Karpas-422 (cell line): ENCODE data around the gene PORCN. TPM values are rescaled to one million over a fixed set of nuclear protein-coding genes. Genes with fewer than 3 reads are reported as not detected.
"Not testable (repeated sequence)": the region's sequence is repeated elsewhere in the genome, so short reads cannot be mapped to it uniquely, and the experiment has no call there.

Experiments used
- DNase-seq: peaks from one replicate; pipeline ENCODE4 v3.0.0-alpha.2; 2015
- H2AFZ ChIP-seq: fragments of 200-600 bp; sonication (generic); 2 replicates; pipeline ENCODE4 v1.6.1; 2014; ENCODE audit warnings: antibody characterized with exemption, low read length, mixed read lengths
- H3K27ac ChIP-seq: fragments of 200-600 bp; sonication (generic); 2 replicates; pipeline ENCODE4 v1.5.1; 2014; ENCODE audit warnings: mild to moderate bottlenecking, low read length, moderate library complexity
- H3K27me3 ChIP-seq: fragments of 200-600 bp; sonication (generic); 2 replicates; pipeline ENCODE4 v1.6.1; 2014; ENCODE audit warnings: low read length, mixed read lengths
- H3K36me3 ChIP-seq: fragments of 200-600 bp; sonication (generic); 2 replicates; pipeline ENCODE4 v1.6.1; 2014; ENCODE audit warnings: low read length, mixed read lengths; ENCODE audit not compliant: insufficient read depth
- H3K4me1 ChIP-seq: fragments of 200-600 bp; sonication (generic); 2 replicates; pipeline ENCODE4 v1.6.1; 2014; ENCODE audit warnings: mild to moderate bottlenecking, low read length, mixed read lengths
- H3K4me2 ChIP-seq: fragments of 200-600 bp; sonication (generic); 2 replicates; pipeline ENCODE4 v1.6.1; 2014; ENCODE audit warnings: low read length, low read depth, mild to moderate bottlenecking; ENCODE audit not compliant: poor library complexity, severe bottlenecking
- H3K4me3 ChIP-seq: fragments of 200-600 bp; sonication (generic); 2 replicates; pipeline ENCODE4 v1.5.1; 2014; ENCODE audit warnings: mild to moderate bottlenecking, antibody characterized with exemption, low read length, mixed read lengths
- H3K79me2 ChIP-seq: fragments of 200-600 bp; sonication (generic); 2 replicates; pipeline ENCODE4 v1.6.1; 2014; ENCODE audit warnings: mild to moderate bottlenecking, low read length, mixed read lengths
- H3K9ac ChIP-seq: fragments of 200-600 bp; sonication (generic); 2 replicates; pipeline ENCODE4 v1.6.0; 2014; ENCODE audit warnings: low read length
- H3K9me2 ChIP-seq: fragments of 200-600 bp; sonication (generic), shearing (Covaris generic); replicated peaks from 2 replicates; pipeline ENCODE4 v1.6.0; 2014; ENCODE audit warnings: mild to moderate bottlenecking, low read length, moderate library complexity; ENCODE audit not compliant: insufficient read depth
- H3K9me3 ChIP-seq: fragments of 300-700, 200-600 bp; sonication (generic); 2 replicates; pipeline ENCODE4 v1.6.1; 2014; ENCODE audit warnings: low read length, mixed read lengths
- H4K20me1 ChIP-seq: fragments of 200-600 bp; sonication (generic); 2 replicates; pipeline ENCODE4 v1.6.1; 2014; ENCODE audit warnings: mild to moderate bottlenecking, antibody characterized with exemption, low read length, low read depth; ENCODE audit not compliant: insufficient read depth
- total RNA-seq: library from RNA; depleted of rRNA; stranded (reverse); fragments of >200 nt; shearing (Covaris generic); gene quantifications from 2 replicates; pipeline ENCODE4 v1.2.3, GENCODE V29; 2014; ENCODE audit warnings: low replicate concordance

The PORCN gene
- total RNA-seq, 1 experiment from 2014 or later: not detected

GRCh38 chrX:48516285-48516684 is 7.5 kb downstream of the PORCN start:
- H3K27ac ChIP-seq: no peak overlapping the region
- H3K36me3 ChIP-seq: no peaks in the 10 kb centered on the region
- no peak overlapping the region for H3K4me2 ChIP-seq
- H3K9me2 ChIP-seq: no peaks in the 10 kb centered on the region
- no peaks in the 10 kb centered on the region for H3K9me3 ChIP-seq
- H3K4me1 ChIP-seq: peaks cover 17% of the 10 kb centered on the region
- no peak overlapping the region for H3K9ac ChIP-seq
- no peaks in the 10 kb centered on the region for H4K20me1 ChIP-seq
- no peak overlapping the region for H2AFZ ChIP-seq
- no peak overlapping the region for H3K4me3 ChIP-seq
- no peaks in the 10 kb centered on the region for H3K27me3 ChIP-seq
- no peaks in the 10 kb centered on the region for H3K79me2 ChIP-seq
- no peak for DNase-seq

- H3K9ac ChIP-seq: no peak overlapping the region
- H3K4me2 ChIP-seq: no peak overlapping the region
- no peaks in the 10 kb centered on the region for H3K9me3 ChIP-seq
- DNase-seq: no peak
- no peaks in the 10 kb centered on the region for H3K27me3 ChIP-seq
- no peak overlapping the region for H2AFZ ChIP-seq
- no peak overlapping the region for H3K27ac ChIP-seq
- H3K4me1 ChIP-seq: peaks cover 18% of the 10 kb centered on the region
- H3K36me3 ChIP-seq: no peaks in the 10 kb centered on the region
- H4K20me1 ChIP-seq: no peaks in the 10 kb centered on the region
- no peak overlapping the region for H3K4me3 ChIP-seq
- H3K9me2 ChIP-seq: no peaks in the 10 kb centered on the region
- H3K79me2 ChIP-seq: peaks cover under 1% of the 10 kb centered on the region
Measured at GRCh38 chrX:48516987-48517386, 8.2 kb downstream of the PORCN start.

- not testable (repeated sequence) for H4K20me1 ChIP-seq, H3K27ac ChIP-seq, H3K9me2 ChIP-seq, H3K9ac ChIP-seq, H3K27me3 ChIP-seq, H3K36me3 ChIP-seq, H3K79me2 ChIP-seq, H3K4me2 ChIP-seq, H3K4me3 ChIP-seq, H2AFZ ChIP-seq, DNase-seq, H3K9me3 ChIP-seq
- peaks cover 16% of the 10 kb centered on the region for H3K4me1 ChIP-seq
Measured at GRCh38 chrX:48519481-48519880, 10.7 kb downstream of the PORCN start.

- H3K9ac ChIP-seq: no peak overlapping the region; the same call in 1 of the 2 replicates
- H3K4me2 ChIP-seq: no peak overlapping the region
- H3K9me3 ChIP-seq: no peaks in the 10 kb centered on the region
- peaks cover 16% of the 10 kb centered on the region for H3K4me1 ChIP-seq
- no peak overlapping the region for H2AFZ ChIP-seq
- no peak overlapping the region for H3K27ac ChIP-seq
- H3K27me3 ChIP-seq: no peaks in the 10 kb centered on the region
- H3K36me3 ChIP-seq: no peaks in the 10 kb centered on the region
- H3K79me2 ChIP-seq: peaks cover 10% of the 10 kb centered on the region
- H3K9me2 ChIP-seq: no peaks in the 10 kb centered on the region
- no peaks in the 10 kb centered on the region for H4K20me1 ChIP-seq
- DNase-seq: no peak
- H3K4me3 ChIP-seq: no peak overlapping the region
Measured at GRCh38 chrX:48520455-48520854, 11.7 kb downstream of the PORCN start.

- peak overlapping the region; percentile 76 for H2AFZ ChIP-seq
Measured at GRCh38 chrX:48520976-48521352, 12.2 kb downstream of the PORCN start.

GRCh38 chrX:48521353-48522243 is 12.8 kb downstream of the PORCN start, which contains the start of gene EBP:
Gene EBP (plus strand): TSS chrX:48521808. CDS start chrX:48523772, 1,964 bp downstream.
- peaks cover 10% of the 10 kb centered on the region for H3K79me2 ChIP-seq
- no peaks in the 10 kb centered on the region for H4K20me1 ChIP-seq
- H3K9ac ChIP-seq: peak within 1 kb of the TSS; percentile 83
- H3K9me2 ChIP-seq: no peaks in the 10 kb centered on the region
- H3K36me3 ChIP-seq: no peaks in the 10 kb centered on the region
- peaks cover 16% of the 10 kb centered on the region for H3K4me1 ChIP-seq
- DNase-seq: peak; percentile 96
- peak within 1 kb of the TSS; percentile 30 for H3K27ac ChIP-seq
- no peaks in the 10 kb centered on the region for H3K9me3 ChIP-seq
- H3K4me3 ChIP-seq: peak within 1 kb of the TSS; percentile 88
- H3K27me3 ChIP-seq: no peaks in the 10 kb centered on the region
- peak within 1 kb of the TSS; percentile 68 for H3K4me2 ChIP-seq
- peak within 1 kb of the TSS; percentile 78 for H2AFZ ChIP-seq

More at GRCh38 chrX:48520976-48521352, 12.2 kb downstream of the PORCN start:
- peak overlapping the region; percentile 24 for H3K27ac ChIP-seq
- H4K20me1 ChIP-seq: no peaks in the 10 kb centered on the region
- DNase-seq: no peak
- no peaks in the 10 kb centered on the region for H3K9me2 ChIP-seq
- peak overlapping the region; percentile 68 for H3K4me2 ChIP-seq
- H3K27me3 ChIP-seq: no peaks in the 10 kb centered on the region
- peak overlapping the region; percentile 83 for H3K9ac ChIP-seq
- peak overlapping the region; percentile 88; the same call in 1 of the 2 replicates for H3K4me3 ChIP-seq
- peaks cover 16% of the 10 kb centered on the region for H3K4me1 ChIP-seq
- no peaks in the 10 kb centered on the region for H3K36me3 ChIP-seq
- H3K9me3 ChIP-seq: no peaks in the 10 kb centered on the region
- H3K79me2 ChIP-seq: peaks cover 10% of the 10 kb centered on the region

GRCh38 chrX:48522291-48522690 is 13.5 kb downstream of the PORCN start:
- Histone ChIP-seq H3K4me1 (peaks cover 16% of the 10 kb centered on the region), H3K9ac (peak overlapping the region; percentile 83), H3K27ac (peak overlapping the region; percentile 30; the same call in 1 of the 2 replicates), H3K36me3 (no peaks in the 10 kb centered on the region), H3K4me3 (peak overlapping the region; percentile 88), H3K79me2 (peaks cover 10% of the 10 kb centered on the region), H3K4me2 (peak overlapping the region; percentile 68), H2AFZ (peak overlapping the region; percentile 78; the same call in 1 of the 2 replicates), H4K20me1 (no peaks in the 10 kb centered on the region), H3K9me2 (no peaks in the 10 kb centered on the region), H3K9me3 (no peaks in the 10 kb centered on the region), H3K27me3 (no peaks in the 10 kb centered on the region)
- DNase-seq: no peak

- Histone ChIP-seq H3K4me2 (no peak overlapping the region), H4K20me1 (no peaks in the 10 kb centered on the region), H3K4me3 (no peak overlapping the region), H3K27me3 (no peaks in the 10 kb centered on the region), H2AFZ (no peak overlapping the region), H3K9ac (no peak overlapping the region), H3K79me2 (peaks cover 10% of the 10 kb centered on the region), H3K27ac (no peak overlapping the region), H3K9me2 (no peaks in the 10 kb centered on the region), H3K9me3 (no peaks in the 10 kb centered on the region), H3K36me3 (no peaks in the 10 kb centered on the region), H3K4me1 (peaks cover 12% of the 10 kb centered on the region)
- no peak for DNase-seq
Measured at GRCh38 chrX:48523682-48524081, 14.9 kb downstream of the PORCN start.
